NCI-H774 (cell line): ENCODE data around the gene TAF6L.
"Not testable (repeated sequence)": the region's sequence is repeated elsewhere in the genome, so short reads cannot be mapped to it uniquely, and the experiment has no call there.

Experiments used
- DNase-seq: peaks from one replicate; lab custom pipeline; 2025; lab: John Stamatoyannopoulos, UW

TAF6L gene

DNA sequence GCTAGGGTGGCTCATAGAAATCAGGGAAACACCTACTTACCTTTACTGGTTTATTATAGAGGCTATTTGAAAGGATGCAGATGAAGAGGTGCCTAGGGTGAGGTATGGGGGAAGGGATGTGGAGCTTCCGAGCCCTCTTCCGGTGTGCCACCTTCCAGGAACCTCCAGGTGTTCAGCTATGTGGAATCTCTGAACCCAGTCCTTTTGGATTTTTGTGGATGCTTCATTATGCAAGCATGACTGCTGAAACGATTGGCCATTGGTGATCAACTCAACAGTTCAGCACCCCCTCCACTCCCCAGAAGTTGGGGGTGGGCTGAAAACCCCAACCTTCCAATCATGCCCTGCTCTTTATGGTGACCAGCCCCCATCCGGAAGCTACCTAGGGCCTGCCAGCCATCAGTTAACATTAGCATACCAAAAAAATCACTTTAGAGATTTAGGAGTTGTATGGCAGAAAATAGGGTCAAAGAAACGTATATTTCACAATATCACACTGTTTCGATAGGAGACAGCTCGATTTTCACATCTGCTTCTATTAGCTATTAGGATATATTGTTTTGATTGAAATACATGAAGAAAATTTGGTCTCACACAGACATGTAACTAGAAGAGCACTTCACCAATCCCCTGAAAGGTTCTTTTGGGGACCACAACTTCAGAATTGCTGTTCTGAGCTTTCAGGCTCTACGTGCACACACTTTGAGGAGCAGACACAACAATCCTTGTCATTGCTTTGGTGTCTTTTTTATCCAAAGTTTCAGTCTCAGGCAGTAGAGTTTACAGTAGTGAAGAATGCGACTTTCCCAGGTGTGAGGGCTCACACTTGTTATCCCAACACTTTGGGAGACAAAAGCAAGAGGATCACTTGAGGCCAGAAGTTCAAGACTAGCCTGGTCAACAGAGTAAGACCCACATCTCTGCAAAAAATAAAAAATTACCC lies 13.1 kb upstream of the TAF6L start:
- no peak for DNase-seq

GRCh38 chr11:62760867-62761227 lies 10.3 kb upstream of the TAF6L start:
- DNase-seq = not testable (repeated sequence)

DNA sequence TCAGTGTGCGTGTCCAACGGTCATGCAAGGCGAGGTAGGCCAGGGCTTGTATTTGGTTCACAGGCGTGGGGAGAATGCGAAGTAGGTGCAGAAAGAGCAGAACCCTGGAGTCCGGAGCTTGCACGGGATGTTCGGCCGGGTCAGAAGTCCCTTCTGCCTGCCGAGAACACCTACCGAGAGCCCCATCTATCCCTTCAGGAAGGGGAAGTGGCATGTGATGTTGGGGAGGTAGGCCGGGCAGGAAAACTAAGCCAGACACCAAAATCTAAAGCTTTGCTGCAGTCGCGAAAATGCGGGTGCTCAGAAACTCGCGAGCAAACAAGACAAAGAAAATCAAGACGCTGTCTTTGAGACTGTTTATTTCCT lies 435 bp upstream of the TAF6L start:
- peak; percentile 53 for DNase-seq

DNA sequence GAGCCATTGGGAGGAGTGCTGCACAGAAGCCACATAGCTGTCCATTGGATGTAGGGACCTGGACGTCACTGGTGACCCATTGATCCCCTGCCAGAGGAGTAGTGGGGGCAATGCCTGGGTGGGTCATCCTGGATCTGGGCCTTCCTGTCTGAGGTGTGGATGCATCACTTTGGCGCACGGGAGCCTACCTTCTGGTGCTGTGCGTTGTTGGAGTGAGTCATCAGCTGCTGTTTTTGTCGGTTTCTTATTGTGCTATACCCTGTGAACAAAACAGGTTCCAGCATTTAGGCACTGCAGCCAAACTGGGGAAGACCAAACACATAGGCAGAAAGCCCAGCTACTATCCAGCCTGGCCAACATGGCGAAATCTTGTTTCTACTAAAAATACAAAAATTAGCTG lies 3.2 kb downstream of the TAF6L start:
- no peak for DNase-seq

- DNase-seq = no peak
Measured at GRCh38 chr11:62775646-62776045, 4.5 kb downstream of the TAF6L start.

GRCh38 chr11:62777389-62777788 lies 6.2 kb downstream of the TAF6L start:
- DNase-seq = no peak

DNA sequence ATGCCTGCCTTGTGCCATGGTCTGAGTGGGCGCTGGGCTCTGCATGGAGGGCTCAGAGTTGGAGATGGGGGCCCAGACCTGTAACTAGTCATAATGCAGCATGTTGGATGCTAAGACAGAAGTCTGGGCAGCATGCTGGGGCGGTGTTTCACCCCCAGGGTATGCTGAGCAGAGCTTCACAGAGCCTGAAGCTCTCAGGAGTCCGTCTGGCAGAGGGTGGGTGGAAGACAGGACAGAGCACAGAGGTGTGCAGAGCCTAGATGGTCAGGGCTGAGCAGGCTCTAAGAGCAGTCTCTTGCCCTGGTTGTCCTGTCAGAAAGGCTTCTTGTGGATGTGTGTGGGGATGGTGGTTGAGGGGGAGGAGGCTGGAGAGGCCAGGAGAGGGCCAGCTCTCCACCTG lies 7.2 kb downstream of the TAF6L start:
- DNase-seq = no peak

GRCh38 chr11:62782753-62783152 lies 11.6 kb downstream of the TAF6L start:
- no peak for DNase-seq

GRCh38 chr11:62786318-62787004 lies 15.3 kb downstream of the TAF6L start:
- DNase-seq = peak; percentile 76

DNA sequence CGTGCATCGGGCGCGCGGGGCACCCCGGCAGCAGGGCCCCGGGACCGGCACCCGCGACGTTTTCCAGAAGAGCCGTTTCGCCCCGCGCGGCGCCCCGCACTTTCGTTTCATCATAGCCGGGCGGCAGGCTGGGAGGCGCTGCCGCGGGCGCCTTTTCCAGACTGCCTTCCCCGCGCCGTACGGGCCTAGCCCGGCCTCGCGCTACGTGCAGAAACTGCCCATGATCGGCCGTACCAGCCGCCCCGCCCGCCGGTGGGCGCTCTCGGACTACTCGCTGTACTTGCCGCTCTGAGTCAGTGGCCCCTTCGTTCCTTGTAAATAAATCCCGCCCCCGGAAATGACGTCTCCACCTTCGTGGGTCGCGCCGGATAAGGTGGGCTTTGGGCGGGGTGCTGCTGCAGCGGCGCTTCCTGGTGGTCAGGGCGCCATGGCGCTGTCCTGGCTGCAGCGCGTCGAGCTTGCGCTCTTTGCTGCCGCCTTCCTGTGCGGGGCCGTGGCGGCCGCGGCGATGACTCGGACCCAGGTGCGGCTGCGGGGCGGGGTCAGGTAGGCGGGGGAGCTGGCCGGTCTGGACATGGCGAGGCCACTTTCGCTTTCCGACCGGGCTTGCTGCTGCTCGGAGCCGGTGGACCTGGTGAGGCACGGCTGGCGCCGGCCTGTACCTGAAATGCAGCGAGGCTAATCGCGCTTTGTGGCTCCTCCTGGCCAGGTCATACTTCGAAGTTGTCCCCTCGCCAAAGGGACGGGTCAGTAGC lies 16.0 kb downstream of the TAF6L start, which contains the start of gene TMEM179B:
TSS of gene TMEM179B (plus strand) at position 398 of the 755 bp plus-strand sequence. CDS start at position 428, 30 bp downstream.
- DNase-seq = peak; percentile 97

- DNase-seq = no peak
Measured at GRCh38 chr11:62788991-62789390, 17.8 kb downstream of the TAF6L start.

DNA sequence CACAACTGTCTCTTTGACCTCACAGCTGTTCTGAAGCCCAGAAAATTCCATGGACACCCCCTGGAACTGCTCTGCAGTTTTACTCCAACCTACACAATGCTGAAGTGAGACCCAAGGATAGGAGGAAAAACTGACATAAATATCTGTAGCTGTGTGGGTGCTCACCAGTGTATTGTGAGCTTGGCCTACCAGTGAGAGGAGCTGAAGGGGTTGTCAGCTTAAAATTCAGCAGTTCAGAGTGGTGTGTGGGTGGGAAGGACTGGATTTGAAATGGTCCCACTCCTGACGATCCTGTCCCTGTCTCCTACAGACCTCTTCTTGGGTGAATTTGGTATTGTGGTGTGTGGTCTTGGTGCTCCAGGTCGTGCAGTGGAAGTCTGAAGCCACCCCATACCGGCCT lies 18.4 kb downstream of the TAF6L start:
- no peak for DNase-seq

DNA sequence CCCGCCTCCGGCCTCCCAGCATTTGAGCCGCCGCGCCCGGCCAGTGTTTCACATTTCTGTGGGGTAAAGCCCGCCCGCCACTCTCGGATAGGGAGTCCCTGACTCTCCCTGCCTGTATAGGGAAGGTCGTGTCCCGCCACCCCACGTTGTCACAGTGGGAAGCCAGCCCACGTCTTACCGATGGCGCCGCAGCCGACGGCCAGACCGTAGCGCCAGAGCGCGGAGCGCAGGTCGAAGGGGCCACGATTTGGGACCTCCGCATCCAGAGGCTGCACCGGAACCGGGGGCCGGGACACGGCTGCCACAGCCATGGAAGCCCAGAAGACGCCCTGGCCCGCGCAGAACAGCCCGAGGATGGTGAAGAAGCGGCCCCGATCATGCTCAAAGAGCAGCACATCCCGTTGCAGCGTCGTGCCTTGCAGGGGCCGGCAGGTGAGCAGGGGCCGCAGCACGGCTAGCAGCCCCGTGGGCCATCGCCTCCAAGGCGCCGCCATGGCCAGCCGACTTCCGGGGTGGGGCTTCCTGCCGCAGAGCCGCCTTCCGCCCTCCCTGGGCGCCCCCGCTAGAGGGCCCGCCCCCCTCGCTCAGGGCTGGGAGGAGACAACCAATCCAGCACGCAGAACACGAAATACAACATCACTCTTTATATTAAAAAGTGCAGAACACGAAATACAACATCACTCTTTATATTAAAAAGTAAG lies 20.5 kb downstream of the TAF6L start, which contains the start of gene TMEM223:
TSS of gene TMEM223 (minus strand) at position 506 of the 701 bp plus-strand sequence. CDS start at position 494, 12 bp downstream.
- peak; percentile 86 for DNase-seq

GRCh38 chr11:62792202-62792575 lies 21.0 kb downstream of the TAF6L start:
- DNase-seq = no peak

DNA sequence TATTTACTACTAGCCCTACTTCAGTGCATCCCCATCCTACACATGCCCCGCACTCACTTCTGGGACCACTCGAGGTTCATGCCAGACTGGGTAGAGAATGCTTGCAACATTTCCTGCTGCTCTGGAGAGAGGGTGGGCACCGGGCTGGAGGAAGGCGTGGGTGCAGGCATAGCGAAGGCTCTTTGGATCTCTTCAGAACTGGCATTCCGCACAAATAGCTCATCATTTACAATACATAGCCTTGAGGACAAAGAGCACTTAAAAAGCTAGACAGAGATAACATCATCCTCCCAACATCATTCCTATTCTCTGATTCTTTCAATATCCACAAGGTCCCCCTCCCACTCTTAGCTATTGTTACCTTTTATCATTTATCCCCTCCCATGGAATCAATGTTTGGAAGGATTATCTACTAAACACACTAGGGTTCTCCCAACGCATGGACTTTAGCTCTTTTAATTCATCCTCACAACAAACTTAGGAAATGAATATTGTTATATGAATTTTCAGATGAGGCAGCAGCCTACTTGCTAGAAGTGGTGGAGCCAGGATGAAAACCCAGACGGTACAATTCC lies 23.1 kb downstream of the TAF6L start:
- no peak for DNase-seq

DNA sequence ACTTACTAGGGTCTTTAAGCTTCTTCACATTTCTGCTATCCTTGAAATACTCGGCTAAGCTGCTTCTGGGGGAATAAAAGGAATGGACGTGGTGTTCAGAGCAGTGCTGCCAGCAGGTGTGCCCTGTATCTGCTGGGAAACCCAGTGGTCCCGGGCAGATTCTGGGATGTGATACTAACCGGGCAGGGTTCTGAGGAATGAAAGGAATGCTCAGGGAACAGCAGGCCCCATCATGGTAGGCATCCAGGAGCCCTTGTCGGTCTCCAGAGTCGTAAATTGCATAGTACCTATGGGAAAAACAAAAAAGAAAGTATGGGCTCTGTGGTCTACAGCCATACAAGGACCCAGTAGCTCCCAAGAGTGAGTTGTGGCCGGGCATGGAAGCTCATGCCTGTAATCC lies 25.1 kb downstream of the TAF6L start:
- DNase-seq = no peak

DNA sequence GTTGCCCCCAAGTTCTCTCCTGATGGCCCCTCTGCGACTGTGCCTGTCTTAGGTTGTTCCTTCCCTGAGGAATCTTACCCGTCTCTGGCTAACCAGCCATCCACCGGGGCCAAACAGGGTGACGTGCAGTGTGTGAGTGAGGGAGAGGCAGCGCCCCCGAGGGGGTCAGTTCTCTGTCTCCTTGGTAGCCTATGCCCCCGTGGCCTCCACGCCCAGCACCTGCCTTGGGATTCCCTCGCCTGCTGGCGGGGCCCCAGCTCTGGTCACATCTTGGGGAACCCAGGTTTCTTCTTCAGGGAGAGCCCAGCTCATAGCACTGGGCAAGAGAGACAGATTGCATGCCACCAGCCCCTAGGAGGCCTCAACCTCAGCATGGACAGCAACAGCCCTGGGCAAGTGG lies 28.3 kb downstream of the TAF6L start:
- no peak for DNase-seq

DNA sequence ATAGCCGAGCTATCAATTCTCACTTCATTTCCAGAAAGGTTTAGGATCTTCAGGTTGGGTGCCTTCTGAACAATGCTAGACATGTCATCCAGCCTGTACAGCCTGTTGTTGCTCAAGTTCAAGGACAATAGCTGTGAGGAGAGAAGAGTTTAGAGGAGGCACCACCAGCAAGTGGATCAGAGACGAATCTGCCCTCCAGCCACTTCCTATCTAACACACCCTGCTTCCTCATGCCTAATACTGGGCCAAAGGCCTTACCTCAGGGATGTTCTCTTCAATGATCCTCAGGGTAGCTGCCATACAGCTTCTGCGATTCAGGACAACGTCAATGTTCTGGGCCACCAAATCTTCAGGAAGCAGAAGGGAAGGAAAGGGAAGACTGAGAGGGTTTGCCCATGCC lies 29.9 kb downstream of the TAF6L start:
- no peak for DNase-seq

- no peak for DNase-seq
Measured at GRCh38 chr11:62804310-62805075, 33.3 kb downstream of the TAF6L start.

DNA sequence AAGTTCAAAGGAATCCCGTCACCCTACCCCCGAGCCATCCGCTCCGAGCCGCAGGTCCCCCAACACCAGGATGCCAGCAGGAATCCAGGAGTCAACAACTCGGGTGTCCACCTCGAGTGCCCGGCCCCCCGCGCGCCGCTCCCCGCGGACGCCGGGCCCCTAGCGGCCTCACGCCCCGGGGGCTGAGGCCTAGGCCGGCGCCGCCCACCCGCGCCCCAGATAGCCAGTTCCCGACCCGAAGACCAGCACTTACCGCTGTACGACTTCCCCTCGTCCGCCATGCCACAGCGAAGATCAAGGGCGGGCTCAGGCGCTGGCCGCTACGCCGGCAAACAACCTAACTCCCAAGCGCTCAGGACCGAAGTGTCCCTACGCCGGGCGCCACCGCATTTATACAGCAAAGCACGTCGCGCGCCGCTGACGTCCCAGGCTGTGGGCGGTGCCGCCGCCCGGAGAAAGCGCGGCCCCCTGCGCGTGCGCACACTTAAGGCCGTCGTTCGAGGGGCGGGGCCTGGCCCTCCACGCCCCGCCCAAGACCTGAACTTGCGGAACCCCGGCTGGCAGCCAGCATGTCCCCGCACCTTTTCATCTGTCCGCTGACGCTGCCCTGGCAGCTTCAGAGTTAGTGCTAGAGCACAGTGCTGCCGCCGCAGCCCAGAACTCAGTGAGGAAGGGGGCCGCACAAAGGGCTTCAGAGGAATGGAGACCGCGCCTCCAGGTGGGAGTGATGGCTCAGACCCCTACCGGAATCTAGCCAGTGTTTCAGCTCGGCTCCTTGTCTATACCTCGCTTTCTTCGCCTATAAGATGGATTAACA lies 34.1 kb downstream of the TAF6L start, which contains the start of gene NXF1:
TSS of gene NXF1 (minus strand) at position 365 of the 817 bp plus-strand sequence. CDS start at position 281, 84 bp downstream.
- DNase-seq = peak; percentile 96
